Measurements from ENCODE around the gene DDX6. TPM values are rescaled to one million over a fixed set of nuclear protein-coding genes. Genes with fewer than 3 reads are reported as not detected.
"Not testable (repeated sequence)": the region's sequence is repeated elsewhere in the genome, so short reads cannot be mapped to it uniquely, and the experiment has no call there.

DDX6 gene
- total and polyA plus RNA-seq, 2 donors, result 33.3 to 212 TPM

DNA sequence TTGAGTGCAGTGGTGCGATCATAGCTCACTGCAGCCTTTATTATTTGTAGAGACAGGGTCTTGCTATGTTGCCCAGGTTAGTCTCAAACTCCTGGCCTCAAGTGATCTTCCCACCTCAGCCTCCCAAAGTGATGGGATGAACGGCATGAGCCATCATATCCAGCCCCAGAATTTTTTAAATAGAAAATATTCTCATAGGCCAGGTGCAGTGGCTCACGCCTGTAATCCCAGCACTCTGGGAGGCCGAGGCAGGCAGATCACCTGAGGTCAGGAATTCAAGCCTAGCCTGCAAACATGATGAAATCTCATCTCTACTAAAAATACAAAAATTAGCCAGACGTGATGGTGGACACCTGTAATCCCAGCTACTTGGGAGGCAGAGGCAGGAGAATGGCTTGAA is 7.6 kb downstream of the DDX6 start:
- H3K4me1 ChIP-seq (ENCODE audit: insufficient read depth), result not testable (repeated sequence)

DNA sequence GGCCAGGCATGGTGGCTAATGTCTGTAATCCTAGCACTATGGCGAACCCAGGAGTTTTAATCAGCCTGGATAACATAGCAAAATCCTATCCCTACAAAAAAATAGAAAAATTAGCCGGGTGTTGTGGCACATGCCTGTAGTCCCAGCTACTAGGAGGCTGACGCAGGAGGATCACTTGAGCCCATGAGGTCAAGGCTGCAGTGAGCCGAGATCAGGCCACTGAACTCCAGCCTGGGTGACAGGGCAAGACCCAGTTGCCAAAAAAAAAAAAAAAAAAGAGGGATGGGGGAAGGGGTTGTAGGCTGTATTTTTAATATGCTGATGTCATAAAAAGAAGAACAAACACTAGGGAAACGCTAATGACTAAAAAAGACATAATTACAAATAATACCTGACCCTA is 12.1 kb downstream of the DDX6 start:
- H3K27ac ChIP-seq (ENCODE audit: low read depth), result no peak overlapping the region
- H3K4me1 ChIP-seq (ENCODE audit: insufficient read depth), result no peaks in the 10 kb centered on the region
- no peak for DNase-seq (ENCODE audit: extremely low spot score)
- peaks cover 14% of the 10 kb centered on the region for H3K36me3 ChIP-seq (ENCODE audit: insufficient read depth)
- H3K4me3 ChIP-seq (ENCODE audit: low read depth, low read length), result no peak overlapping the region
- WGBS, result 89% methylated on average over 5 of the region's 5 CpGs

More for the DNA sequence above, 7.6 kb downstream of the DDX6 start:
- H3K27ac ChIP-seq (ENCODE audit: low read depth); H3K36me3 ChIP-seq (ENCODE audit: insufficient read depth); H3K4me3 ChIP-seq (ENCODE audit: low read depth, low read length); DNase-seq (ENCODE audit: extremely low spot score): not testable (repeated sequence)
- 84% methylated on average over 5 of the region's 5 CpGs for WGBS

DNA sequence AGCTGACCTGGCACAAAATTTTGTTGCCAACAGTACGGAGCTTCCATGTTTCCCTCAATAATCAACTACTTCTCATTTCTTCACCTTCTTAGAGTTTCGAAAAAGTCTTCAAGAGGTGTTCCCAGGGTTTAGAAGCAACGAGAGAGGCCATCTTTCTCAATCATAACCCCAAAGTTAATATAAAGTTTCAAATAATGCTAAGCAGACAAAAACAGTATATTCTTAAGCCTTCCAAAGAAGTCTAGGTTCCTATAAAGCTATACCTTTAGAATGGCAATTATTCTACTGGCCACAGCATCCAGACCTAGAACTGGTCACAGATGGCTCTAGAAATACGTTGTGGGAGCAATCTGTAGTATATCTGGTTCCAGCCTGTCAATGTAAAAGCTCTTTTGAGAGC is 16.9 kb downstream of the DDX6 start:
- 63% methylated on average over 4 of the region's 4 CpGs for WGBS

DNA sequence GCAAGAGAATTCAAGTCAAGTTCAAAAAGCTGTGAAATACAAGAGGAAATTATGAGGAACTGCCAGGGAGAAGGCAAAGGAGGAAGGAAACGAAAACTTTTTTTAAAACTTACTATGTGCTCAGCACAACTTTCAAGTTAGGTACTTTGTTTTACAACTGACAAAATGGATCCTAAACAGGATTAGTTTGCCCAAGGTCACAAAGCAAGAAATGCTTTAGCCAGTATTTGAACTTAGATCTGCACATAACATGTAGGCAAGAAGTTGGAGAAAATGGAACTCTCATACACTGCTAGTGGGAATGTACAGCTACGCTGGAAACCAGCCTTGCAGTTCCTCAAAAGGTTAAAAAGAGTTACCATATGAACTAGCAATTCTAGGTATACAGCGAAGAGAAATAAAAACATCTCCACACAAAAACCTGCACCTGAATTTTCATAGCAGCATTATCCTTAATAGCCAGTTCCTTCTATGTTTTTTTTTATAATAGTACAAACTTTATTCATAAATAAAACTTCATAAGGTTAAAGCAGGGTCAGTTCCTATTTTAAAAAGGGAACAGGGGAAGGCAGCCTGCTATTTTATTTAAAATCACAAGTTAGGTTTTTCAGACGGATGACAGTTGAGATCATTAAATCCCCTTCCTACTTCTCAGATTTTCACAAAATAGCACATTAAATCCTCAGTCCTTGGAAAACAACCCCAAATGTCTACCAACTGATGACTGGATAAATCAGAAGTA is 19.2 kb downstream of the DDX6 start:
- H3K27ac ChIP-seq (ENCODE audit: low read depth), result no peak overlapping the region
- 61% methylated on average over 4 of the region's 4 CpGs for WGBS
- H3K4me3 ChIP-seq (ENCODE audit: low read depth, low read length), result no peak overlapping the region
- H3K4me1 ChIP-seq (ENCODE audit: insufficient read depth), result no peaks in the 10 kb centered on the region
- DNase-seq (ENCODE audit: extremely low spot score), result no peak
- H3K36me3 ChIP-seq (ENCODE audit: insufficient read depth), result peaks cover 1% of the 10 kb centered on the region

More for the DNA sequence above, 16.9 kb downstream of the DDX6 start:
- DNase-seq (ENCODE audit: extremely low spot score), result no peak
- H3K27ac ChIP-seq (ENCODE audit: low read depth), result no peak overlapping the region
- peaks cover 8% of the 10 kb centered on the region for H3K36me3 ChIP-seq (ENCODE audit: insufficient read depth)
- H3K4me3 ChIP-seq (ENCODE audit: low read depth, low read length), result no peak overlapping the region
- no peaks in the 10 kb centered on the region for H3K4me1 ChIP-seq (ENCODE audit: insufficient read depth)

DNA sequence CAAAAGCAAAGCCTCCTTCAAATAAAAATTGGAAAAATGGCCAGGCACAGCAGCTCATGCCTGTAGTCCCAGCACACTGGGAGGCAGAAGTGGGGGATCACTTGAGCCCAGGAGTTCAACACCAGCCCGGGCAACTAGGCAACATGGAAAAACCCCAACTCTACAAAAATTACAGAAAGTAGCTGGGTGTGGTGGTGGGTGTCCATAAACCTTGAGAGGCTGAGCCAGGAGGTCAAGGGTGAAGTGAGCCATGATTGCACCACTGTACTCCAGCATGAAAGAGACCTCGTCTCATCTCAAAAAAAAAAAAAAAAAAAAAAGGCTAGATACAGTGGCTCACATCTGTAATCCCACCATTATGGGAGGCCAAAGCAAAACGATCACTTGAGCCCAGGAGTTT is 22.3 kb downstream of the DDX6 start:
- peaks cover 1% of the 10 kb centered on the region for H3K36me3 ChIP-seq (ENCODE audit: insufficient read depth)
- no peak for DNase-seq (ENCODE audit: extremely low spot score)
- no peaks in the 10 kb centered on the region for H3K4me1 ChIP-seq (ENCODE audit: insufficient read depth)
- WGBS, result 52% methylated on average over 3 of the region's 3 CpGs
- no peak overlapping the region for H3K27ac ChIP-seq (ENCODE audit: low read depth)
- no peak overlapping the region for H3K4me3 ChIP-seq (ENCODE audit: low read depth, low read length)

DNA sequence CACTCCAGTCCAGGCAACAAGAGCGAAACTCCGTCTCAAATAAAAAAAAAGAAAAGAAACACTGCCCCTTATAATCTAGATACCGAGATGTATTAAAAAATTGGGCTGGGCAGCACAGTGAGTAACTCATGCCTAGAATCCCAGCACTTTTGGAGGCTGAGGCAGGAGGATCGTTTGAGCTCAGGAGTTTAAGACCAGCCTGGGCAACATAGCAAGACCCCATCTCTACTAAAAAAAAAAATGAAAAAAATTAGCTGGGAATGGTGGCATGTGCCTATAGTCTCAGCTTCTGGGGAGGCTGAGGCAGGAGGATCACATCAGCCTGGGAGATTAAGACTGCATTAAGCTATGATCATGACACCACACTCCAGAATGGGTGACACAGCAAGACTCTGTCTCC is 24.9 kb downstream of the DDX6 start:
- no peak for DNase-seq (ENCODE audit: extremely low spot score)
- Histone ChIP-seq H3K4me1 (ENCODE audit: insufficient read depth) (no peaks in the 10 kb centered on the region), H3K4me3 (ENCODE audit: low read depth, low read length) (no peak overlapping the region), H3K27ac (ENCODE audit: low read depth) (no peak overlapping the region), H3K36me3 (ENCODE audit: insufficient read depth) (peaks cover 4% of the 10 kb centered on the region)
- WGBS, result 92% methylated on average over 4 of the region's 4 CpGs

DNA sequence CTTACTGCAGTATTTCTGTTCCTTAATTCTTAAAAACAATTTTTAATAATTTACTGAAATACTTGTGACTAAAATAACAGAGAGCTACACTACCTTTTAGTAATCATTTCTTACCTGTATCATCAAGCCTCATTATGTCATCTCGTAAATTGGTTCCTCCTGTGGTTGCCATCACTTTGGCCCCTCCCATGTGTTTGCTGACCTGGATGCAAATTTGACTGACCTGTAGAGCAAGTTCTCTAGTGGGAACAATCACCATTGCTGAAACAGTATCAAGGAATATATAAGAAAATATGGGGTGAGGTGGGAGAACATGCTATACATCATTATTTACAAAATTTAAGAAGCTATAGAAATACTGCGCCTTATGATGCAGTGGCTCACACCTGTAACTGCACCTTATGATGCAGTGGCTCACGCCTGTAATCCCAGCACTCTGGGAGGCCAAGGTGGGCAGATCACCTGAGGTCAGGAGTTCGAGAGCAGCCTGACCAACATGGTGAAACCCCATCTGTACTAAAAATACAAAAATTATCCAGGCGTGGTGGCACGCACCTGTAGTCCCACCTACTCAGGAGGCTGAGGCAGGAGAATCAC is 25.8 kb downstream of the DDX6 start:
- H3K36me3 ChIP-seq (ENCODE audit: insufficient read depth); H3K27ac ChIP-seq (ENCODE audit: low read depth); H3K4me3 ChIP-seq (ENCODE audit: low read depth, low read length); DNase-seq (ENCODE audit: extremely low spot score); H3K4me1 ChIP-seq (ENCODE audit: insufficient read depth): not testable (repeated sequence)
- 93% methylated on average over 6 of the region's 6 CpGs for WGBS

DNA sequence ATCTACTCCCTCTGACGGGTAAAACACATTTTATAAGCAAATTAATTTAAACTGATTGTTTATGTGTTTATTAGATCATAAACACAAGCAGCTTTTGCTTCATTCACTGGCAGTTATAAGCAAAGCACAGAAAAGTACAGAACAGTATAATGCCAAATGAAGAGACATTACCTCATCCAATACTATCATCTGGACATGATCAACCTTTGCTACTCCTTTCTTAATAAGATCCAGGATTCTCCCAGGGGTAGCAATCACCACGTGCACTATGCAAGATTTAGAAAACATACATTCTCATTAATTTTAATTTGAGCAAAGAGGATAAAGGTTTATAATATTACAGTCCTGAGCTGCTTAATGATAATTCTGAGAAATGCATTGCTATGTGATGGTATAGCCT is 27.9 kb downstream of the DDX6 start:
- H3K36me3 ChIP-seq (ENCODE audit: insufficient read depth), result peaks cover 12% of the 10 kb centered on the region

DNA sequence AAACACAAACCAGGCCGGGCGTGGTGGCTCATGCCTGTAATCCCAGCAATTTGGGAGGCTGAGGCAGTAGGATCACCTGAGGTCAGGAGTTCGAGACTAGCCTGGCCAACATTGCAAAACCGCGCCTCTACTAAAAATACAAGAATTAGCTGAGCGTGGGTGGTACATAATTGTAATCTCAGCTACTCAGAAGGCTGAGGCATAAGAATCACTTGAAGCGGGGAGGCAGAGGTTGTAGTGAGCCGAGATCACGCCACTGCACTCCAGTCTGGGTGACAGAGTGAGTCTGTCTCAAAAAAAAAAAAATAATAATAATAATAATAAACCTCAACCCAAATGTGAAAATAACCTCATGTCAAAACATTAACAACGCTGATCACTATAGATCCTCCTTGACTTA is 29.0 kb downstream of the DDX6 start:
- peaks cover 11% of the 10 kb centered on the region for H3K36me3 ChIP-seq (ENCODE audit: insufficient read depth)
- H3K4me3 ChIP-seq (ENCODE audit: low read depth, low read length); DNase-seq (ENCODE audit: extremely low spot score); H3K27ac ChIP-seq (ENCODE audit: low read depth); H3K4me1 ChIP-seq (ENCODE audit: insufficient read depth): not testable (repeated sequence)
- 94% methylated on average over 10 of the region's 10 CpGs for WGBS

More for the DNA sequence above, 27.9 kb downstream of the DDX6 start:
- DNase-seq (ENCODE audit: extremely low spot score), result no peak
- 61% methylated on average over 2 of the region's 2 CpGs for WGBS
- no peak overlapping the region for H3K4me3 ChIP-seq (ENCODE audit: low read depth, low read length)
- H3K27ac ChIP-seq (ENCODE audit: low read depth), result no peak overlapping the region
- no peaks in the 10 kb centered on the region for H3K4me1 ChIP-seq (ENCODE audit: insufficient read depth)

DNA sequence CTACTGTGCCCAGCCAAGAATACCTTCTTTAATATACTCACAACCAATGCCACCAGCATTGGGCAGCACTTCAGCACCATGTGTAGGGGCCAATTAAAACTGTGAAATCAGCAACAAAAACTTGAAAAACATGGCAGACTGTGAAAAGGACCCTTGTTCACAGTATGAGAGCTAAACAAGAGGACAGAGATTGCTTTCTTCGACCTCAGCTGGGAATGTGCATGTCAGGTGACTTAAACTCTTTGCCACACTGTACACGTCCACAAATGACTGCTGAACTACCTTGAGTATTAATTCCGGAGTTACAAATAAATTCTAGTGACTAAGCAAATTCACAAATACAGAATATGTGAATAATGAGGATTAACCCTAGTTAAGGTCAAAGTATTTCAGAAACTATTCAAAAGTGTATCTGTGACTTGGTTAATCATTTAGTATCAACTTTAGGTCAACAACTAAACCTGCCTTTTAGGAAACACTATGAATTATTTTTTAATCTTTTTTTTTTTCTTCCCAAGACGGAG is 33.0 kb downstream of the DDX6 start:
- Histone ChIP-seq H3K27ac (ENCODE audit: low read depth) (no peak overlapping the region), H3K4me1 (ENCODE audit: insufficient read depth) (no peaks in the 10 kb centered on the region), H3K36me3 (ENCODE audit: insufficient read depth) (peaks cover 18% of the 10 kb centered on the region), H3K4me3 (ENCODE audit: low read depth, low read length) (no peak overlapping the region)
- DNase-seq (ENCODE audit: extremely low spot score), result no peak
- 84% methylated on average over 4 of the region's 4 CpGs for WGBS

DNA sequence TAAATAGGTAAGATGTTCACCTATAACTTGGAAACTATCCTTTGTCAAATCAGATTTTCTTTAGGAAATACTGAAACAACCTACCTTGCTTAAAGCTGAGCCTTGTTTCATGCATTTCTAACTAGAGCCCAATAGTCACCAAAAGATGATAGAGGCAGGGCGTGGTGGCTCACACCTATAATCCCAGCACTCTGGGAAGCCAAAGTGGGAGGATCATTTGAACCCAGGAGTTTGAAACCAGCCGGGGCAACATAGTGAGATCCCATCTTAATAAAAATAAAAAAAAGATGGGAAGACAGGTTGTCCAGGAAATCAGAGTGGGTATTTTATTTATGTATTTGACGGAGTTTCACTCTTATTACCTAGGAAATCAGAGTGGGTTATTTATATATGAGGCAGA is 38.3 kb downstream of the DDX6 start:
- Histone ChIP-seq H3K4me1 (ENCODE audit: insufficient read depth) (no peaks in the 10 kb centered on the region), H3K4me3 (ENCODE audit: low read depth, low read length) (no peak overlapping the region), H3K36me3 (ENCODE audit: insufficient read depth) (peaks cover 16% of the 10 kb centered on the region), H3K27ac (ENCODE audit: low read depth) (no peak overlapping the region)
- 92% methylated on average over 3 of the region's 3 CpGs for WGBS
- DNase-seq (ENCODE audit: extremely low spot score), result no peak

DNA sequence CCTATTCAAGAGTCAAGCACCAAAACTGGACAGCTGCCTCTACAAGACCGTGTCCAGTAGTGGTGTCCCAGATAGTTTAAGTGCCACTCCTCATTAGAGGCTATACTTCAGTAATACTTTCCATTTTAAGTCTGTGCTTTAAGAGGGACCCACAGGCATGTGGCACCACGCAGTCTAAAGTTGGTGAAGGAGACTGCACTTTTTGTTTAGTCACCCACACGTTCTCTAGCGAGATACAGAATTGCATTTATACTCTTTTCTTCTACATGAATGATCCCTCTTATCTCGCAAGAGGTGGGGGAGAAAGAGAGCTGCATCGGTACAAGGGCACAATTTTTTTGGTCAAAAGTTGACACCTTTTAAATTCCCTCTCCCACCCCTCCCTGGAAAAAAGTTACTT is 41.5 kb downstream of the DDX6 start:
- 79% methylated on average over 6 of the region's 6 CpGs for WGBS
- H3K4me1 ChIP-seq (ENCODE audit: insufficient read depth), result no peaks in the 10 kb centered on the region
- no peak overlapping the region for H3K27ac ChIP-seq (ENCODE audit: low read depth)
- peaks cover 13% of the 10 kb centered on the region for H3K36me3 ChIP-seq (ENCODE audit: insufficient read depth)
- H3K4me3 ChIP-seq (ENCODE audit: low read depth, low read length), result no peak overlapping the region
- no peak for DNase-seq (ENCODE audit: extremely low spot score)

DNA sequence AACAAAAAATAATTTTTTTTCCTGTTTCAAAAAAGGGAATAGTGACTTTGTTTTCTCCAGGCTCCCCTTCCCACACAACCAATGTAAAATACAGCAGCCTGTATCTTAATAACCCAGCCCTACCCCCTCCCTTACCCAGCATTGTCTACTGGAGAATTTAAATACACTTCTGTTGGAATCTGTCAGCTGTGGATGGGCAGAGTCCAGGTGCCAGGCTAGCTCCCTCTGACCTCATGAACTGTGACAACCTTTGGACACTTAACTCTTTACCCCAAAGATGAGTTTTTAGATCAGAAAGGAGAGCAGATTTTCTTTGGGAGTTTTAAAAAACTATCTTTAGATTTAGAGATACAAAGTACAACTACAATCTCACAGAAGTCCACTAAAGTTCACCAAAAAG is 42.9 kb downstream of the DDX6 start:
- H3K27ac ChIP-seq (ENCODE audit: low read depth), result no peak overlapping the region
- peaks cover 9% of the 10 kb centered on the region for H3K36me3 ChIP-seq (ENCODE audit: insufficient read depth)
- no peak for DNase-seq (ENCODE audit: extremely low spot score)

DNA sequence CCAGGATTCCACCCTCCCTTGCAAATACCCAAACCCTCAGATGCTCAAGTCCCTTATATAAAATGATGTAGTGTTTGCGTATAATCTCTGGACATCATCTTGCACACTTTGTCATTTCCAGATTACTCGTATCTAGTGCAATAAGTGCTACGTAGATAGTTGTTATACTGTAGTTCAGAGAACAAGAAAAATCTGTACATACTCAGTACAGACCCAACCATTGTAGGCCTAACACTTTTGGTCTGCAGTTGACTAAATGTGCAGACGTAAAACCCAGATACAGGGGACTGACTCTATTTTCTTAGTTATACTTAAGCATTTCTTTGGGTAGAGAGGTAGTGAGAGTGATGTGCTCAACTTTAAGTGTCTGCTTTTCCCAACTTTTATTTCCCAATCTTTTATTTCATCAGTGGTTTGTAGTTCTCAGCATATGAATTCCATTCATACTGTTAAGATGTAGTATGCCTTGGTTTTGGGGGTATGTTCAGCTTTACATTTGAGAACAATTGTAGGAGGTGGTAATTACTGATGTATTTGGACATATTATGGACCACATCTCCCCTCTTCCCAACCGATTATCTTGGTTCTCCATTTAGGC is 43.9 kb downstream of the DDX6 start:
- DNase-seq (ENCODE audit: extremely low spot score), result no peak
- H3K4me1 ChIP-seq (ENCODE audit: insufficient read depth), result no peaks in the 10 kb centered on the region
- peaks cover 8% of the 10 kb centered on the region for H3K36me3 ChIP-seq (ENCODE audit: insufficient read depth)
- 59% methylated on average over 5 of the region's 5 CpGs for WGBS
- no peak overlapping the region for H3K4me3 ChIP-seq (ENCODE audit: low read depth, low read length)
- no peak overlapping the region for H3K27ac ChIP-seq (ENCODE audit: low read depth)

More for the DNA sequence above, 42.9 kb downstream of the DDX6 start:
- Histone ChIP-seq H3K4me1 (ENCODE audit: insufficient read depth) (no peaks in the 10 kb centered on the region), H3K4me3 (ENCODE audit: low read depth, low read length) (no peak overlapping the region)

Data from urinary bladder (tissue), 4 donors.